Measurements from ENCODE around the gene ANP32A. TPM values are rescaled to one million over a fixed set of nuclear protein-coding genes. Genes with fewer than 3 reads are reported as not detected.
"Not testable (repeated sequence)": the region's sequence is repeated elsewhere in the genome, so short reads cannot be mapped to it uniquely, and the experiment has no call there.

The ANP32A gene
- polyA plus RNA-seq (2013, experiment 1 of 2; ENCODE audit: insufficient read length), result 221 TPM
- 204 TPM for polyA plus RNA-seq (2013, experiment 2 of 2; ENCODE audit: insufficient read length)

DNA sequence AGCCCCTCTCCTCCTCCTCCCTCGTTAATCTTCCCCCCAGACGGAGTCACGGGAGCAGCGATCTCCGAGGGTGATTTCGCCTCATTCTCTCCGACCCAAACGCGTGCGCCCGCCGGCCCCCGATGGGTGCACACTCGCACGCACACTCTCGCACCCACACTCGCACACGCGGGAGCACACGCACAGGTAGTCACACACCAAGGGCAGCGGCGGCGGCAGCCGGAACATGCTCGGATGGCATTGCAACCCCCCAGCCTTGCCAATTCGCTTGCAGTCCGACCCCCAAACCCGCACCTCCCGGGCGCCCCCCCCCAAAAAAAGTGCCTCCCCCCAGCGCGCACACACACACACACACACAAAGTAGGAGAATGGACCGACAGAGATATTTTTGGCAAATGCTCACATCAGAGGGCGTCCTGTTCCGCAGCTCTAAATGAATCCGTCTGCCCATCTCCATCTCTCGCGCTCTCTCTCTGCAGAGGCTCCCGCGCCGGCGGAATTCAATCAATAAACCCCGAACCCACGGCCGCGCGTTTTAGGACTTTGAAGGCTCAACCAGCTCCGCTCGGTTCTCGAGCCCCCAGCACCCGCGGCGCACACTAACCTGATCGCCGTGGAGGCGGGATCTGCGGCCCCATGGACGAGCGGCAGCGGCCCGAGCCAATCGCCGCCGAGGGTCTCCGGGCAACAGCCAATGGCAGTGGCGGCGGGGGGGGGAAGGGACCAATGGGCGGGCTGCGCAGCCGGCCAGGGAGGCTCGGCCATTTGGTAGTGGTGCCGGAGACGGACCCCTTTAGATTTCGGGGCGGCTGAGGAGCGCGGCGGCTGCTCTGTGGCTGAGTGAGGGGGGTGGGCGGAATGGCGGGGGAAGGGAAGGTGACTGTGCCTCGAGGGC, at the start of gene ANP32A:
Gene ANP32A (minus strand): TSS at position 601 of the 895 bp plus-strand sequence. CDS start 144 bp downstream, at position 457.
- DNase-seq, result peak; percentile 98

DNA sequence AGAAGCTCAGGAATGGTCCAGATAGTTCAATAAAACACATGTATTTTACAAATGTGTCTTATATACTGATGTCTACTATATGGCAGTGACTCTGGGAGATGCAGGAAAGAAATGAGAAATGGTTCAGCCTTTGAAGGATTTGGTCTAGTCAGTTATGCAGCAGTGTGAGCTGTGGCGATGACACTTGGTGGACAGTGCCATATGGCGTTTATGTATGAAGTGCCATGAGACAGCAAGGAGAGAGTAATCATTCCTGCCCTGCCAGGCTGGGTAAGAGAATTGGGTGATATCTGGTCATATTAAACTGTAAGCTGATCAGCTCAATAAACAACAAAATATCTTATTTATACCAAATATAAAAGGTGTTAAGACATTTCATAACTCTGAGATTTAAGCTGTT, 47.6 kb upstream of the ANP32A start:
- DNase-seq, result no peak

DNA sequence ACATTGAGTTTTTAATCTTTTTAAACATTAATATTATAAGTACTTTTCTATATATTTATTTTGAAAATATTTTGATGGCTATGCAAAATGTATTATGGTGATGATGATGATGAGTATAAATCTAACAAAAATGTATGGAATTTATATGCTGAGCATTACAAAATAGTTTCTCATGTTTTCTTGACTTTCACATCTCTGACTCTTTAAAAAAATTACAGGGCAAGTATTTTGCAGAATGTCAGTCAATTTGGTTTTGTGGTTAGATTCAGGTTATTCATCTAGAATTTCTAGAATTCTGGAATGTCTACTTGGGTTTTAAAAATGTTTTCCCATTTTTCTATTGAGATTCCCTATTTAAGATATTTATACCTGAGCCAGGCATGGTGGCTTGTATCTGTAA, 41.7 kb upstream of the ANP32A start:
- DNase-seq, result peak; percentile 62

DNA sequence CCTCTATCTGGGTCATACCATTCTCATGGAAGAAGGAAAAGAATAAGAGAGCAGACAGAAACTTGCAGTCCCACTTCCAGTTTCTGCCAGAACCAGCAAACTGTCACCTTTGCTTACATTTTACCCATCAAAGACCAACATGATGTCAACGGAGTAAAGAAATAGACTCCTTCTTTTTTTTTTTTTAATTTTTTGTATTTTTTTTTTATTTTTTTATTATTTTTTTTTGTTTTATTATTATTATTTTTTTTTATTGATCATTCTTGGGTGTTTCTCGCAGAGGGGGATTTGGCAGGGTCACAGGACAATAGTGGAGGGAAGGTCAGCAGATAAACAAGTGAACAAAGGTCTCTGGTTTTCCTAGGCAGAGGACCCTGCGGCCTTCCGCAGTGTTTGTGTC, 38.0 kb upstream of the ANP32A start:
- DNase-seq, result not testable (repeated sequence)

DNA sequence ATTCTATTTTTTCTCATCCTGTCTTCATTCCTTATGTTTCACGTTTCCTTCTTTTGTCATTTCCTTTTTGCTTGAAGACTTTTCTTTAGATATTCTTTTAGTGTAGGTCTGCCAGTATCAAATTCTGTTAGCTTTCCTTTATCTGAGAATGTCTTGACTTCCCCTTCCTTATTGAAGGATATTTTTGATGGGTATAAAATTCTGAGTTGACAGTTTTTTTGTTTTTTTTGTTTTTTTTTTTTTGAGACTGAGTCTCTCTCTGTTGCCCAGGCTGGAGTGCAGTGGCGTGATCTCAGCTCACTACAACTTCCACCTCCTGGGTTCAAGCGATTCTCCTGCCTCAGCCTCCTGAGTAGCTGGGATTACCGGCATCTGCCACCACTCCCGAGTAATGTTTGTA, 36.7 kb upstream of the ANP32A start:
- DNase-seq, result not testable (repeated sequence)

DNA sequence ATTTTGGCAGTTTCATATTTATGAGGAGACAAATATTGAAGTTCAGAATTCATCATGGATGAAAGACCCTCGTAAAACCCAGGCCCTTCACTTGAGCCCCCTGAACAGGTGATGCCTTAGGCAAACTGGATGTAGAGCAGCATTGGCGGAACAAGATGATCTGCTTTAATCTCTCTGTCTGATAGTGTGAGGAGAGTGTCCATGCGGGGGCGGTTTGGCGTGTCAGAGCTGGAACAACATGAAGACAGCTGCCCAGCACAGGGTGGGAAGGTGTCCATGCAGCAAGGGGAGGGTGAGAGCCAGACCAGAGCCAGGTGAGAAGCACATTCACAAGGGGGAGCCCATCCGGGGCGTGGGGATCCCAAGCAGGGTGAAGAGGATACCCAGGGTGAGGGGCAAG, 31.8 kb upstream of the ANP32A start:
- DNase-seq, result no peak

DNA sequence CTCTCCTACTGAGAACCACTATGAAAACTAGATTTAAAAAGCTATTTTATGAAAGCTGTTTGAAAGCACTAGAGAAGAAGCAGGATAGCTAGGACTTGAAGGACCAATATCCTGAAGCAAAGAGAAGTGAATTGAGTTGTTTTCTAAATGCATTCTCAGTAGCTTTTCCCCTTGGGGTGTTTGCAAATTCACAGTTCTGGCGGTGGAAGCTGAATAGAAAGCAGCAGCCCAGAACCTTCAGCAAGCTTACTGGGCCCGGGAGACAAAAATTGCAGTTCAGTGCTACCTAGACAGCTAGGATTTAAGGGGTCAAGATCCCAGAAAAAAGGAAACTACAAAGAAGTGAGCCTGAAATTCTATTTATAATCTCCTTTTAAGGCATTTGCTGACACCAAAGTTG, 31.3 kb upstream of the ANP32A start:
- no peak for DNase-seq

DNA sequence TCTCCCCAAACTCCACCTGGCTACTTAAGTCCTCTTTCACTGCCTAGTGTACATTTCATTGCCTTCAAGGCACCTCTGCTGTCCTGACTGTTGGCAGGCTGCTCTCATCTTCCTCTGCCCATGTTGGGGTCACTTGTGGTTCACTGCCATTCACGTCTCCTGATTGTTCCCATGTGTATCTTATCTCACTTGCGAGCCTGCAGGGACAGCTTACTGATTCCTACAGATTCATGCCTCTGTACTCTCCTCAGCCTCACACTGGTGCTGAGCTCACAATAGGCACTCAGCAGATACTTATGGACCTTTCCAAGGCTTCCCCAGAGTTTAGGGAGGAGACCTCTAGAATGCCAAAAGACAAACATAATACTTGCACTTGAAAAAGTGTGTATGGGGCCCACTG, 28.8 kb upstream of the ANP32A start:
- no peak for DNase-seq

DNA sequence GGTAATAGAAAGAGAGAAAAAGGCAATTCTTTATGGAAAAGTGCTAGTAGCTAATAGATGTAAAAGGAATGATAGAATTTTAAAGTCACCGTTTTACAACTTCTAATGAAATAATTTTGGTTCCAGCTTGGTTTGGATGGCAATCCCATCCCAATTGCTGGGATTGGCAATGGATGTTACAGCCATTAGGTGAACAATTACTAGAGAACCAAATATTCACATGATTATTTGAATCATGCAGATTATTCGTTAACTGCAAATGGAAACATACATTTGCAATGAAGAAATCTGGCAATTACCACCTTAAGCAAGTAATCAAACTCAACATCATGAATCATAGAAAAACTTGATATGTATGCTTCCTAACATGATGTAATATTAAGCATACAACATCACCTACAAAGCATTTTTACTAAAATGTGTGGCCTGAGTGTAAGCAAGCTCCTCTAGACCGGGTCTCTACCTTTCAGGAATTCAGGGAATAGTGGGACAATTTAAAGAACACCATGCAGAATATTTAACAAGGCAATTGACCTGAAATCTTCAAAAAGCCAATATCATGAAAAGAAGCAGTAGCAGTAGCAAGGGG, 26.2 kb upstream of the ANP32A start:
- DNase-seq, result no peak

DNA sequence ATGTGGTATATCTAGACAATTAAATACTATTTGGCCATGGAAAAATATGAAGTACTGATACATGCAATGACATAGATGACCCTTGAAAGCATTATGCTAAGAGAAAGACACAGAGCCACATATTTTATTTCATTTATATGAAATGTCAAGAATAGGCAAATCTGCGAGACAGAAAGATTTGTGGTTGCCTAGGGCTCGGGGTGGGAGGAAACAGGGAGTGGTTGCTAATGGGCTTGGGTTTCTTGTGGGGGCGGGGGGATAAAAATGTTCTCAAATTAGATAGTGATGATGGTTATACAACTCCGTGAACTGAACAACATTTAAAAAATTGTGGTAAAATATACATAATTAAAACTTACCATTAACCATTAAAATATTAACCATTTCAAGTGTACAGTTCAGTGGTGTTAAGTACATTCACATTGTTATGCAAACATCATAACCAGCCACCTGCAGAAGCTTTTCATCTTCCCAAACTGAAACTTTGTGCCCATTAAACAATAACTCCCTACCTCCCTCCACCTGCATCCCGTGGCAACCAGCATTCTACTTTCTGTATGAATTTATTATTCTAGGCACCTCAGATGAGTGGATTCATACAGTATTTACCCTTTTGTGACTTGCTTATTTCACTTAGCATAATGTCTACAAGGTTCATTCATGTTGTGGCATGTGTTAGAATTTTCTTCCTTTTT, 24.3 kb upstream of the ANP32A start:
- DNase-seq, result no peak

DNA sequence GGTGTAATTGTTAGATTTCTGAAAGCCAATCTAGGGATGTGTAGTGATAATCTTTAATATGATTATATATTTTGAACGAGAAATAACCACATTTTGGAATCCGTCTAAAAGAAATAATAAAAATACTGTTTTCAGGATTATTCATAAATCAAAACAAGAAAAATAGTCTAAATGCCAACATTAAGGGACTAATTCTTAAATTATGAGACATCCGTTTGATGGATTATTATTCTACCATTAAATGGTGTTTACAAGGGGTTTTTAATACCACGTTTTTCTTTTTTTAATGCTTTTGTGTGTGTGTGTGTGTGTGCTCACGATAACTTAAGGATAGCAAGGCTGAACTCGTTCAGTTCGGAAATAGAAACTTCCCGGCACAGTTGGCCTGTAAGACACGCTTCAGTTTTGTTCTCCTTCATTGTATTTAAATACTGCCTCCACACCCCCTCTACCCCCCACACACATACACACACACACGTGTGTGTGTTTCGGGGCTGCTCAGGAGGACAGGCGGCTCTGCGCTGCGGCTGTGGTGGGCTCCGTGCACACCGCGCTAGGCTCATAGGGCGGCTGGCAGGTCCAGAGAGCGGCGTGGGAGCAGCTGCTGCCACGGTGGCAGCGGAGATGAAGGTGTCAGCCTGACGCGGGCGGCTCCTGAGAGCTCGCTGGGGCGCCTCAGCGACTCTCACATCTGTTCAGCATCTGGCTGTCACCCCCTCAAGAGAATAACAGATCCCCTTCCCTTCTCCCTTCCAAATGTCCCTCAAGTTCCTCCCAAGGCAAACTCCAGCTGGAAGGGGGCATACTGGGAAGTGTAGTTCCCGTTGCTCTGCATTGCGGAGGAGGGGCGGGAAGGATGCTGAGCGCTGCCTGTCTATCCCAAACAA, 23.0 kb upstream of the ANP32A start:
- peak; percentile 44 for DNase-seq

DNA sequence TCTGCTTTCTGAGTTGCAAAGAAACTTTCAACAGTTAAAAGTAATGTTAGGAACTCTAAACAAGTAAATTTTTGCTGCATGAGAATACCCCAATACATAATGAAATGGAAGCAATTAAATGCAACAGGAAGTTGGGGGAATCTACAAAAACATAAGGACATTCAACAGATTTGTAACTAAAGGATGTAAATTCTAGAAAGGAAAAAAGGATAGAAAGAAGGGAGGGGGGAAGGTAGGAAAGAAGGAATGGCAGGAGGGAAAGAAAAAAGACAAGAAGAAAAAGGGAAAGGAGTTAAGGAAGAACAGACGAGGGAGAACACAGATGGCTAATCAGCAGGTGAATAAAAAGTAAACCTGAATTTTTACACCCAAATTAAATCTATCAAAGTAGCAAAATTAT, 22.3 kb upstream of the ANP32A start:
- no peak for DNase-seq

DNA sequence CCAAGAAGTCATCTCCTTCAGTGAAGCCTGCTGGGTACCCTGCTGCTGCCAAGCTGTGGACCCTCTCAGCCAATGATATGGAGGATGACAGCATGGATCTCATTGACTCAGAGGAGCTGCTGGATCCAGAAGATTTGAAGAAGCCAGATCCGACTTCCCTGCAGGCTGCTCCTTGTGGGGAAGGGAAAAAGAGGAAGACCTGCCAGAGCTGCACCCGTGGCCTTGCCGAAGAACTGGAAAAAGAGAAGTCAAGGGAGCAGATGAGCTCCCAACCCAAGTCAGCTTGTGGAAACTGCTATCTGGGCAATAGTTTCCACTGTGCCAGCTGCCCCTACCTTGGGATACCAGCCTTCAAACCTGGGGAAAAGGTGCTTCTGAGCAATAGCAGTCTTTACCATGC, 13.7 kb upstream of the ANP32A start:
- no peak for DNase-seq

DNA sequence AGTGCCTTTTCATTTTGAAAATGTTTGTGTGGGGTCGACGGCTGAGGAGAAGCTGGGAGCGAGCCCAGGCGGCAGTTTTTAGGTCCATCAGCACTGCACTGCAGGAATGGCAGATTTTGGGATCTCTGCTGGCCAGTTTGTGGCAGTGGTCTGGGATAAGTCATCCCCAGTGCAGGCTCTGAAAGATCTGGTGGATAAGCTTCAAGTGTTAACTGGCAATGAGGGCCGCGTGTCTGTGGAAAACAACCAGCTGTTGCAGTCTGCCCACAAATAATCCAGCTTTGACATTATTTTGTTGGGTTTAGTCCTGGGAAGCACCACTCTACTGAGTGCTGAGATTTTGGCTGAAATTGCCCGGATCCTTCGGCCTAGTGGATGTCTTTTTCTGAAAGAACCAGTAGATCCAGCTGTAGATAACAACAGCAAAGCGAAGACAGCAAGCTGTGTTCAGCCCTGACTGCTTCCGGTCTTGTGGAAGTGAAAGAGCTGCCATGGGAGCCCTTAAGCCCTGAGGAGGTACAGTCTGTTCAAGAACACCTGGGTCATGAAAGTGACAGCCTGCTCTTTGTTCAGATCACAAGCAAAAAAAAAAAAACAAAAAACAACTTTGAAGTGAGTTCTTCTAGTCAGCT, 13.1 kb upstream of the ANP32A start:
- no peak for DNase-seq

DNA sequence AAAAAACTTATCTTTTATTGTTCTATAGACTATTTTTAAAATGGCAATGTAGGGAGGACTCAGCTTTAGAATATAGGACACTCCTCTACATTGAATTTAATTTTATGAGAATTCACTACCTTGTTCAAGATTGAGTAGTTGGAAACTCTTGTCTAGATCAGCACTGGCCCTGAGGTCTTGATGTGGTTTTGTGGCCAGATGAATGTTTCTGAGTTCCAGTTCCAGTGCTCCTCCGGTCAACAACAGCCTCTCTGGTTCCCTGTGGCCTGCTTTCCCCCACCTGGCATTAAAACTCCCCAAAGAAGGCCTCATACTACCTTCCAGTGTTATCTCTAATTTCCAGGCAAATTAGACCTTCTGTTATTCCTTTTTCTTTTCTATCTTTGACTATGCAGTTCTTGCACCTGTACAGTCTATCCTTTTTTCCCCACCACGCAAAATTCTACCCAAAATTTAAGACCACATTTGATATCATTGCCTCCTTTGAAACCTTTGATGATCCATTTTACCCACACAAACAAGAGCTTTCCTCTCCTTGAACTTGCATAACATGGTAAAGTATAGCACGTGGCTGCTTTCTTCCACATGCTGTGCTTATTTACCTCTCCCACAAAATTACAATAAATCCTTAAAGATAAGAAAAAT, 9.6 kb upstream of the ANP32A start:
- no peak for DNase-seq

DNA sequence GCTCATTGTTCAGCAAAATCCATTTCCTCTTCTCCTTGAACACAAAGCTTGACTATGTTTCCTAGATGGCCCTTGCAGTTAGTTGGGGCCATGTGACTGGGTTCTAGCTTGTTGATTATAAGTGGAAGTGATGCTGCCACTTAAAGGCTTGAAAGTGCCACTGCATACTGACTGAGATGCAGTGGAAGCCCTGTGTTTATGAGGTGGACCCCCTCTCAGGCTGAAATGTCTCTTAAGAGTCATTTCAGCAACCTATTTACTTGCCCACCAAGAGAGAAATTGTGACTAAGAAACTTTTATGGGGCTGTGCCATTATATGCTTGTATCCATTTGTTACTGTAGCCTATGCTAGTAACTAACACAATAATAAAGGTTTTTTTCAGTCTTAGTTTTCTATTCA, 8.4 kb upstream of the ANP32A start:
- DNase-seq, result peak; percentile 31

DNA sequence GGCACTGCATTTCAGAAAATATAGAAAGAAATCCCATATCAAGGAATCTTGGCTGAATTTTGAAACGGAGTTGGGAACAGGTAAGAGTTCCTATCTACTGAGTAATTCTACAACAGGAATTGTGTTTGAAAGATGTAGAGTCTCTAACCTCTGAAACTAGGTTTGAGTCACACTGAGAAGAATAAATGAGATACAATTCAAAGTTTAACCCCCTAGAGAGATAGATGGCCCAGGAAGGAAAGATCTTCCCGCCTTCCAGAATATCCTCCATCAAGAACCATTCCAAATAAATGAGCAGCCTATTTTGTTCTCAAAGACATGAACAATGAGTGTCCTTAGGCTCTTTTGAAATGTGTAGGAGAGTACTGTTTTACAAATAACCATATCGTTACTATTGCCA, 2.9 kb upstream of the ANP32A start:
- DNase-seq, result no peak

DNA sequence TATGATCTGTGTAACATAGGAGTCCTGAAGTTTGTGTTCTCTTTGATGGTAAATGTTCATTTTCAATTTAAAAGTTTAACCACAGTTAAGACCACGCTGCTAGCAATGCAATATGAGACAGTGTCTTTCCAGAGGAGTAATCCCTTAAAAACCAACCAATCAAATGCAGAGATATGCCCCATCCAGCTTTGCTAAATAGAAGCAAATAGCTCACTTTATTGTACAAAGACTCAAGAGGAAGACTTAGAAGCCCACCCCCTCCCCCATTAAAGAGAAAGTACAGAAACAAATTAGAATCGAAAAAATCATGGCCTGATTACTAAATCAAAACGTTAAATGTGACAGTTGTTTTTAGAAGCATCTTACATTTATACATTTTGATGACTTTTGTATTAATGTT, 2.1 kb upstream of the ANP32A start:
- peak; percentile 31 for DNase-seq

DNA sequence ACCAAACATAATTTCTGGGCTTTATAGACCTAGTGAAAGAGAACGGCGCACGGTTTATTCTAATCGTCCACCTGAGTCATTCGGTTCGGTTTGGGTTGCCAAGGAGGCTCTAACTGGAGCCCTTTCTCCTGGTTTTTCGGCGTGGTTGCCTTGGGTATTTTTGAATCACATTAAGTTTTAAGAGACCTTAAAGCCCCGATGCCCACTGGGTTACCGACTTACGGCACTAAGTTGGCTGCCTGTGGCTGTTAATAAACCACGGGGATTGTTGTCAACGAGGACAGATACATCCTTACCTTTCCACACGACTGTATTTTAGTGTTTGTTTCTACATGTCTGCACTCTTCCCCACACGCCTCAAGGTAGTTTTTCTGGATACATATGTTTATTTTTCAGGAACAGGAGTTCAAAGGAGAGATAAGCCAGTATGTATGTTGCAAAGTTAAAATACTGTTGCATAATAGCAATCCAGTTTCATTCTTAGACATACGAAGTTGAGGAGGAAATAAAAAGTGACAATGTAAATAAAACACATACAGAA, 1.2 kb upstream of the ANP32A start:
- DNase-seq, result no peak

DNA sequence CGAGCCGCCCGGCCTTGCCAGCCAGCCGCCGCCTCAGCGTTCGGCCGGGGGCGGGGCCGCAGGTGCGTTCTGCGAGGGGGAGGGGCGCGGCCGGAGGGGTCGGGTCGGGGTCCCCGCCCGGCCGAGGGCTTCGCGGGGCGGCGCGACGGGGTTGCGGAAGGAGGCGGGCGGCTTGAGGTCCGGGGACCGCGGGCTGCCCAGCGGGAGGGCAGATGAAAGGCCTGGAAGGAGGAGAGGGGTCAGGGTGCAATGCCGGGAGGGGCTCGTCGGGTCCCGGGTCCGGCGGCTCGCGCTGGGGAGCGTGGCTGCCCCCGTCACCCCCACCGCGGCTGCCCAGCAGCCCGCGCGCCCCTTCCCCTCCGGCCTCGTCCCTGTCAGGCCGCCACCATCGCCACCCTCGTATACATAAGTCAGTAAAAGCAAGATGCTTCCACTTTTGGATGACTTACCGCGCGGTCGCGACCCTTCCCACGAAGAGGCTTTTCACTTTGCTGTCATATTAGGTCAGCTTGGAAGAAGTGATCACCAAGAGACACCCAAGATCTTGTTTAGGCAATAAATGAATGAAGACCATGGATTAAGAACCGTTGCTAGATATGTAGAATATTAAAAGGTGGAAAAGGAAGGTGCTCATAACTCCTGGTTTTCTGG, 620 bp upstream of the ANP32A start:
- DNase-seq, result no peak

Data from fibroblast of skin of scalp (primary cell).